ENCODE results near the gene RAI14. TPM values are rescaled to one million over a fixed set of nuclear protein-coding genes. Genes with fewer than 3 reads are reported as not detected.

Gene RAI14
- total RNA-seq, 2 experiments from 2014 or later = 1.1 to 2.3 TPM

GRCh38 chr5:34863946-34864345 lies 207.8 kb downstream of the RAI14 start:
- CTCF ChIA-PET = no interaction called here
- Mint-ChIP-seq H3K9me3 (no peaks in the 10 kb centered on the region), H3K27me3 (no peaks in the 10 kb centered on the region), H3K27ac (no peak overlapping the region), H3K4me1 (ENCODE audit: low read depth) (no peaks in the 10 kb centered on the region), H3K4me3 (no peak overlapping the region), H3K36me3 (ENCODE audit: low read depth) (no peaks in the 10 kb centered on the region)
- no peak for DNase-seq
- intact Hi-C loops (cut with micrococcal nuclease) = no loop called here
- POLR2A ChIA-PET = no interaction called here
- no peak for TF ChIP-seq CTCF (IDR thresholded peaks at IDR 0.05)
- no peak for ATAC-seq

GRCh38 chr5:34865091-34865490 lies 209.0 kb downstream of the RAI14 start:
- Mint-ChIP-seq H3K27ac (no peak overlapping the region), H3K27me3 (no peaks in the 10 kb centered on the region), H3K36me3 (ENCODE audit: low read depth) (no peaks in the 10 kb centered on the region), H3K4me3 (no peak overlapping the region), H3K9me3 (no peaks in the 10 kb centered on the region), H3K4me1 (ENCODE audit: low read depth) (no peaks in the 10 kb centered on the region)
- ChIA-PET CTCF (no interaction called here), POLR2A (no interaction called here)
- intact Hi-C loops (cut with micrococcal nuclease) = no loop called here
- no peak for ATAC-seq
- DNase-seq = no peak
- TF ChIP-seq CTCF (IDR thresholded peaks at IDR 0.05) = no peak

GRCh38 chr5:34866989-34867471 lies 210.9 kb downstream of the RAI14 start:
- H3K4me1 Mint-ChIP-seq (ENCODE audit: low read depth) = no peaks in the 10 kb centered on the region
- ATAC-seq (no peak), DNase-seq (no peak)
- CTCF ChIA-PET = interaction anchor here (1.7 kb wide), 1 partner anchor 32 kb away, joined by 4 read pairs; no protein-coding TSS in a partner anchor
- intact Hi-C loops (cut with micrococcal nuclease) = no loop called here
- H3K27me3 Mint-ChIP-seq = no peaks in the 10 kb centered on the region
- POLR2A ChIA-PET = no interaction called here
- H3K4me3 Mint-ChIP-seq = no peak overlapping the region
- H3K36me3 Mint-ChIP-seq (ENCODE audit: low read depth) = no peaks in the 10 kb centered on the region
- TF ChIP-seq CTCF (IDR thresholded peaks at IDR 0.05) = no peak
- H3K27ac Mint-ChIP-seq = no peak overlapping the region
- H3K9me3 Mint-ChIP-seq = no peaks in the 10 kb centered on the region

- no peak for DNase-seq
- no peak for TF ChIP-seq CTCF (IDR thresholded peaks at IDR 0.05)
- POLR2A ChIA-PET = no interaction called here
- Mint-ChIP-seq H3K27me3 (no peaks in the 10 kb centered on the region), H3K4me3 (no peak overlapping the region), H3K4me1 (ENCODE audit: low read depth) (no peaks in the 10 kb centered on the region), H3K27ac (no peak overlapping the region), H3K36me3 (ENCODE audit: low read depth) (no peaks in the 10 kb centered on the region), H3K9me3 (no peaks in the 10 kb centered on the region)
- ATAC-seq = no peak
- intact Hi-C loops (cut with micrococcal nuclease) = no loop called here
- CTCF ChIA-PET = interaction anchor here (1.1 kb wide), 1 partner anchor 30 kb away, joined by 3 read pairs; no protein-coding TSS in a partner anchor
Observed at GRCh38 chr5:34867660-34868059, 211.5 kb downstream of the RAI14 start.

GRCh38 chr5:34868791-34869190 lies 212.7 kb downstream of the RAI14 start:
- TF ChIP-seq CTCF (IDR thresholded peaks at IDR 0.05) = no peak
- ChIA-PET POLR2A (no interaction called here), CTCF (interaction anchor here (1.1 kb wide), 1 partner anchor 29 kb away, joined by 3 read pairs; no protein-coding TSS in a partner anchor)
- H3K27ac Mint-ChIP-seq = no peak overlapping the region
- DNase-seq (no peak), ATAC-seq (no peak)
- no peak overlapping the region for H3K4me3 Mint-ChIP-seq
- peaks cover 2% of the 10 kb centered on the region for H3K27me3 Mint-ChIP-seq
- no peaks in the 10 kb centered on the region for H3K9me3 Mint-ChIP-seq
- intact Hi-C loops (cut with micrococcal nuclease) = no loop called here
- H3K36me3 Mint-ChIP-seq (ENCODE audit: low read depth) = no peaks in the 10 kb centered on the region
- no peaks in the 10 kb centered on the region for H3K4me1 Mint-ChIP-seq (ENCODE audit: low read depth)

Data from activated CD8-positive, alpha-beta T cell treated with anti-CD3 and anti-CD28 coated beads for 36 hours (primary cell).